ENCODE results near the gene WNK1. TPM values are rescaled to one million over a fixed set of nuclear protein-coding genes. Genes with fewer than 3 reads are reported as not detected.

Gene WNK1
- total RNA-seq (2022; extraction: Qiagen RNA extraction; ENCODE audit: low read depth) = 56.4 to 103 TPM (median 82.9 TPM) in 5 replicates

DNA sequence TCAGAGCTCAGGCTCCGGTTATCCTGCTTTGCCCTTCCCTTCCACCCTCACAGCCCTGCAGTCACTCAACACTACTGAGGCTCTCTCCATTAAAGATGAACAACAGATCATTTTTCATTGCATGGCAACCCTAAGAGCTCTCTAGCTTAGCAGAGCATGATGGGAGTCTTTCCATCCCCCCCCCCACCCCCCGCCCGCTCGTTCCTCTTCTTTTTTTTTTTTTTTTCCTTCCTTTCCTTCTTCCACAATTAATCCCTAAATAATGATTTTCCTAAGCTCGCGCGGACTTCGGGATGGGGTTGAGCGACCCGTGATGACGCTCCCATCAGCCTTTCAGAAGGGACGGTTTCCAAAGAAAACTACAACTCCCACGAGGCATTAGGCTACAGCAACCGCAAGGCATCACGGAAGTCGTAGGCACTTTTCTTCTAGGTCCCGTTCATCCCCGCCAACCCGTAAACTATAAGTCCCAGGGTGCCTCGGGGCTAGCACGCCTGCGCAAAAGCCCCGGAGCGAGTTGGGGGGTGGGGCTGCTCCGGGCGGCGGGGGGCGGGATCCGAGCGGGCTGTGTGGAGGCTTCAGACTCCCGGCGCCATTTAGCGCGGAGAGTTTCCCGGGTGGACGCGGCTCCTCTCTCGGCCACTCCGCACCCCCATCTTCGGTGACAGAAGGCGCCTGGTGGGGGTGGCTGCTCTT lies at the start of gene WNK1:
Gene WNK1 (plus strand): TSS at position 581 of the 696 bp plus-strand sequence. CDS start 987 bp downstream, outside the sequence.

DNA sequence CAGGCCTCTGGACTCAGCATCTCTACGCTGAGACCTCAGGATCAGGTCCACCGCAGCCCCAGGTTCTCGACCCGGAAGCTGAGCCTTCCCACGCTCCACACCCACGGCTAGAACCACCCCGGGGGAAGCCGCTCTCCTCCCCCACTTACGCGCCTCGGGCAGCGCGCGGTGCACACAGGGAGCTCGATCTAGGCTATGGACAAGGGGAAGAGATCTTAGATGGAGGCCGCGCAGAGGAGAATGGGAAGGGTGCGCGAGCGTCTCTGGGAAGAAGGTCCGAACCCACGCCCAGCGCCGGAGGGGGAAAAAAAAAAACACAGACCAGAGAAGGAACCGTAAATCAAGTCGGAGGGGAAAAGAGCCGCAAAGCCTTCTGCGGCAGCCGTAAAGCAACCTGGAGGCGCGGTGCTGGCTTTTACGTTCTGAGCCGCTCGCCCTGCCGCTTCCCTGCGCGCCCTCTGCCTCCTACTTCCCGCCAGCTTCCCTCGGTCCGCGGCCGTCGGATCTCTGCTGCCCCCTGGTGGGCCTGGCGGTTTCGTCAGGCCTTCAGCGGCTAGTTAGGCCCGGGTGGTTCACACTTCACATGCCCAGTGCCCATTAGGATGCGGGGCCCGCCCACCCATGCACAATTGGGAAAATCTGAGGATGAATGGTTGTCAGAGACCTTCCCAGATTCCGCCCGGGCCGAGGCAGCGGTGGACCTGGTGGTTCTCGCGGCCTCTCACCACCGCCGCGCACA lies 197.2 kb downstream of the WNK1 start, which contains the start of gene RAD52:
Gene RAD52 (minus strand): TSS at position 242 of the 739 bp plus-strand sequence. CDS start 16,636 bp downstream, outside the sequence.

Other genes with a start within 250 kb of the WNK1 start
- gene NINJ2, start 89.1 kb upstream of the WNK1 start, total RNA-seq (2022; extraction: Qiagen RNA extraction; ENCODE audit: low read depth) = 0.38 to 0.66 TPM (median 0.57 TPM) in 3 of 5 replicates, not detected in the others
- 9.4 to 17.2 TPM (median 11.1 TPM) in 5 replicates for gene RAD52, start 197.1 kb downstream of the WNK1 start, total RNA-seq (2022; extraction: Qiagen RNA extraction; ENCODE audit: low read depth)
- gene ERC1, start 238.6 kb downstream of the WNK1 start, total RNA-seq (2022; extraction: Qiagen RNA extraction; ENCODE audit: low read depth) = 11.5 to 17.5 TPM (median 14.1 TPM) in 5 replicates